Neural progenitor cell (in vitro differentiated cells): ENCODE results near the gene TK2. TPM values are rescaled to one million over a fixed set of nuclear protein-coding genes. Genes with fewer than 3 reads are reported as not detected.

ENCODE experiments used
- DNase-seq: peaks from one replicate; pipeline ENCODE4 v3.0.0-alpha.2; 2016; ENCODE audit warnings: low spot score
- H2AFZ ChIP-seq: fragments of 200-600 bp; sonication (generic); replicated peaks from 2 replicates; pipeline ENCODE4 v1.6.1; 2016; ENCODE audit warnings: antibody characterized with exemption
- H3F3A ChIP-seq: fragments of 200-600 bp; sonication (generic); 2 replicates; pipeline ENCODE4 v1.6.1; 2016; ENCODE audit warnings: antibody characterized with exemption, low read depth
- H3K27ac ChIP-seq: fragments of 200-600 bp; sonication (generic); 2 replicates; pipeline ENCODE4 v1.5.1; 2016; ENCODE audit warnings: mild to moderate bottlenecking
- H3K27me3 ChIP-seq: fragments of 200-600 bp; sonication (generic); 2 replicates; pipeline ENCODE4 v1.6.1; 2016; ENCODE audit warnings: mild to moderate bottlenecking, moderate library complexity
- H3K36me3 ChIP-seq: fragments of 200-600 bp; sonication (generic); 2 replicates; pipeline ENCODE4 v1.5.1; 2016
- H3K4me1 ChIP-seq: fragments of 200-600 bp; sonication (generic); 2 replicates; pipeline ENCODE4 v1.6.1; 2016; ENCODE audit warnings: mixed run types
- H3K4me2 ChIP-seq: fragments of 200-600 bp; sonication (generic); 2 replicates; pipeline ENCODE4 v1.6.1; 2016
- H3K4me3 ChIP-seq: fragments of 200-600 bp; sonication (generic); 2 replicates; pipeline ENCODE4 v1.5.1; 2016
- H3K79me2 ChIP-seq: fragments of 200-600 bp; sonication (generic); 2 replicates; pipeline ENCODE4 v1.6.1; 2016; ENCODE audit warnings: low read depth
- H3K9ac ChIP-seq: fragments of 200-600 bp; sonication (generic); 2 replicates; pipeline ENCODE4 v1.6.1; 2016
- H3K9me3 ChIP-seq: fragments of 200-600 bp; sonication (generic); 2 replicates; pipeline ENCODE4 v1.5.1; 2016; ENCODE audit warnings: low read depth
- H4K20me1 ChIP-seq: fragments of 200-600 bp; sonication (generic); 2 replicates; pipeline ENCODE4 v1.6.1; 2016; ENCODE audit warnings: low read depth
- H3K27ac Mint-ChIP-seq: 3 replicates; pipeline ENCODE4 v1.8.0; 2021; ENCODE audit warnings: mixed read lengths
- H3K27me3 Mint-ChIP-seq: 2 replicates; pipeline ENCODE4 v1.8.0; 2022; ENCODE audit warnings: low read depth, mild to moderate bottlenecking, inconsistent platforms, moderate library complexity, mixed read lengths; ENCODE audit not compliant: insufficient read depth
- H3K36me3 Mint-ChIP-seq: 3 replicates; pipeline ENCODE4 v1.8.0; 2021; ENCODE audit warnings: mixed read lengths
- H3K4me1 Mint-ChIP-seq: 3 replicates; pipeline ENCODE4 v1.8.0; 2021; ENCODE audit warnings: mixed read lengths
- H3K4me3 Mint-ChIP-seq: 3 replicates; pipeline ENCODE4 v1.8.0; 2021; ENCODE audit warnings: mild to moderate bottlenecking, moderate library complexity, mixed read lengths
- H3K9me3 Mint-ChIP-seq: 3 replicates; pipeline ENCODE4 v1.8.0; 2020; ENCODE audit warnings: mixed read lengths
- EZH2 ChIP-seq: fragments of 200-600 bp; sonication (generic); IDR thresholded peaks from 2 replicates; pipeline ENCODE4 v1.6.1; 2017; ENCODE audit warnings: antibody characterized with exemption, mild to moderate bottlenecking, moderate library complexity
- EZH2phosphoT487 ChIP-seq: fragments of 200-600 bp; sonication (generic); IDR thresholded peaks from 2 replicates; pipeline ENCODE4 v1.6.1; 2017; ENCODE audit warnings: antibody characterized with exemption
- total RNA-seq: library from RNA; depleted of rRNA; stranded (reverse); fragments of >200 nt; gene quantifications from 2 replicates; pipeline ENCODE4 v1.2.3, GENCODE V29; 2015; ENCODE audit warnings: low replicate concordance
- TF ChIP-seq, protein P1 (sequence below): fragments of 200-600 bp; sonication (generic); IDR thresholded peaks from 2 replicates; pipeline ENCODE4 v1.5.1; 2017; ENCODE audit warnings: antibody characterized with exemption, mild to moderate bottlenecking

TK2 gene
- total RNA-seq, 1 donor from 2014 or later = 7.3 TPM

GRCh38 chr16:66475232-66475631 is 74.7 kb downstream of the TK2 start:
- Mint-ChIP-seq H3K36me3 (no peaks in the 10 kb centered on the region), H3K9me3 (no peaks in the 10 kb centered on the region), H3K4me3 (no peak overlapping the region), H3K27ac (no peak overlapping the region), H3K4me1 (peaks cover 11% of the 10 kb centered on the region), H3K27me3 (peaks cover 10% of the 10 kb centered on the region)
- TF ChIP-seq EZH2 = no peak
- no peak for TF ChIP-seq EZH2phosphoT487
- TF ChIP-seq, protein P1, sequence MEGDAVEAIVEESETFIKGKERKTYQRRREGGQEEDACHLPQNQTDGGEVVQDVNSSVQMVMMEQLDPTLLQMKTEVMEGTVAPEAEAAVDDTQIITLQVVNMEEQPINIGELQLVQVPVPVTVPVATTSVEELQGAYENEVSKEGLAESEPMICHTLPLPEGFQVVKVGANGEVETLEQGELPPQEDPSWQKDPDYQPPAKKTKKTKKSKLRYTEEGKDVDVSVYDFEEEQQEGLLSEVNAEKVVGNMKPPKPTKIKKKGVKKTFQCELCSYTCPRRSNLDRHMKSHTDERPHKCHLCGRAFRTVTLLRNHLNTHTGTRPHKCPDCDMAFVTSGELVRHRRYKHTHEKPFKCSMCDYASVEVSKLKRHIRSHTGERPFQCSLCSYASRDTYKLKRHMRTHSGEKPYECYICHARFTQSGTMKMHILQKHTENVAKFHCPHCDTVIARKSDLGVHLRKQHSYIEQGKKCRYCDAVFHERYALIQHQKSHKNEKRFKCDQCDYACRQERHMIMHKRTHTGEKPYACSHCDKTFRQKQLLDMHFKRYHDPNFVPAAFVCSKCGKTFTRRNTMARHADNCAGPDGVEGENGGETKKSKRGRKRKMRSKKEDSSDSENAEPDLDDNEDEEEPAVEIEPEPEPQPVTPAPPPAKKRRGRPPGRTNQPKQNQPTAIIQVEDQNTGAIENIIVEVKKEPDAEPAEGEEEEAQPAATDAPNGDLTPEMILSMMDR = no peak
- Histone ChIP-seq H3K4me2 (no peak overlapping the region), H3K9ac (no peak overlapping the region), H2AFZ (no peak overlapping the region), H3K27ac (no peak overlapping the region), H3K27me3 (no peaks in the 10 kb centered on the region), H3K4me3 (no peak overlapping the region), H3F3A (no peaks in the 10 kb centered on the region), H4K20me1 (no peaks in the 10 kb centered on the region), H3K36me3 (no peaks in the 10 kb centered on the region), H3K4me1 (no peaks in the 10 kb centered on the region), H3K9me3 (no peaks in the 10 kb centered on the region), H3K79me2 (no peaks in the 10 kb centered on the region)
- no peak for DNase-seq

- Histone ChIP-seq H3K4me2 (no peak overlapping the region), H3K79me2 (no peaks in the 10 kb centered on the region), H3K27ac (no peak overlapping the region), H3K27me3 (no peaks in the 10 kb centered on the region), H3K9me3 (no peaks in the 10 kb centered on the region), H3K36me3 (no peaks in the 10 kb centered on the region), H3K9ac (no peak overlapping the region), H3K4me1 (no peaks in the 10 kb centered on the region), H3K4me3 (no peak overlapping the region), H2AFZ (no peak overlapping the region), H4K20me1 (no peaks in the 10 kb centered on the region), H3F3A (no peaks in the 10 kb centered on the region)
- Mint-ChIP-seq H3K4me1 (peaks cover 11% of the 10 kb centered on the region), H3K27me3 (peaks cover 10% of the 10 kb centered on the region), H3K27ac (peak overlapping the region; percentile 80), H3K4me3 (peak overlapping the region; percentile 15), H3K36me3 (no peaks in the 10 kb centered on the region), H3K9me3 (no peaks in the 10 kb centered on the region)
- DNase-seq = no peak
- TF ChIP-seq, protein P1 = no peak
- TF ChIP-seq EZH2phosphoT487 (no peak), EZH2 (no peak)
These were observed 75.1 kb downstream of the TK2 start for GRCh38 chr16:66474750-66475199.

DNA sequence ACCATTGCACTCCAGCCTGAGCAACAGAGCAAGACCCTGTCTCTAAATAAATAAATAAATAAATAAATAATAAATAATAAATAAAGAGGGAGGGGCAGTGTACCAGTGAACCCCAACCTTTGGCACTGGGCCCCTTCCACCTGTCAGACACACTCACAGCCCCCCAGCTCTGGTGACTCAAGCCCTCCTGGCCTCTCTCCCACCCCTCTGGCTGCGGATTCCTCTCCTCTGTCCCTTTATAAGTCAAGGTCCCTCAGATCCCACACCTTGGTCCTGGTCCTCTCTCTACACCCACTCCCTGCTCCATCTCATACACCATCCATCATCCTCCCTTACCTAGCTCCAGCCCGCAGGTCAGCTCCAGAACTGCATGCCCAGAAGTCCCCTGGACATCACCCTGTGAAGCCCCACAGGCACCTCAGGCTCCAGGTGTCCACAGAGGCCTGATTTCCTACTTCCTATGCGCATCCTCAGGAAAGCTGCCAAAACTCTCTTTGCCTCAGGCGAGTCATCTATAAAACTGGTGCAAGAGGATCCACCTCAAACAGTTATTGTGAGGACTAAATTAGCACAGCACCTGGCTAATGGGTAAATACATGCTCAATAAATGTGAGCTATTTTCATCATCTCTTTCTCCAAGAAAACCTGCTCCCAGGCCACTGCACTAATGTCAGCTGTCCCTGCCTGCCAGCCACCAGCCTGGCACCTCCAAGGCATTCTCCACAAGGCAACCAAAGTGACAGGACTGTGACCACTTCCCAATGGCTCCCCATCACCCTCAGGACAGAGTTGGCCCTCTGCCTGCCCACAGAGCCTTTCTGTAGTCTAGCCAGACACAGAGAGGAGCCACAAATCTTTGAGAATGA is 76.0 kb downstream of the TK2 start:
- Histone ChIP-seq H3K4me1 (no peaks in the 10 kb centered on the region), H3K27me3 (no peaks in the 10 kb centered on the region), H3K4me2 (no peak overlapping the region), H3K9me3 (no peaks in the 10 kb centered on the region), H3K4me3 (no peak overlapping the region), H3K27ac (no peak overlapping the region), H3F3A (no peaks in the 10 kb centered on the region), H4K20me1 (no peaks in the 10 kb centered on the region), H3K79me2 (no peaks in the 10 kb centered on the region), H3K36me3 (no peaks in the 10 kb centered on the region), H2AFZ (no peak overlapping the region), H3K9ac (no peak overlapping the region)
- no peak overlapping the region for H3K27ac Mint-ChIP-seq
- H3K4me3 Mint-ChIP-seq = peak overlapping the region; percentile 15
- H3K27me3 Mint-ChIP-seq = peaks cover 10% of the 10 kb centered on the region
- no peaks in the 10 kb centered on the region for H3K36me3 Mint-ChIP-seq
- peaks cover 11% of the 10 kb centered on the region for H3K4me1 Mint-ChIP-seq
- no peaks in the 10 kb centered on the region for H3K9me3 Mint-ChIP-seq
- TF ChIP-seq, protein P1 = no peak
- TF ChIP-seq EZH2phosphoT487 = no peak
- TF ChIP-seq EZH2 = no peak
- DNase-seq = no peak
